Tibial nerve (tissue), 4 donors: ENCODE results near the gene PAIP2.

ENCODE experiments used
- CTCF ChIP-seq, 5 experiments: fragments of 200-600 bp in 3 of 5; fragments of 450-650 bp in 2 of 5; sonication (generic) in 3 of 5; IDR thresholded peaks; one replicate each; pipeline ENCODE4 v1.5.1; 2016 to 2019; ENCODE audit warnings: antibody characterized with exemption in 5 of 5, mild to moderate bottlenecking in 3 of 5, moderate library complexity in 2 of 5
- EP300 ChIP-seq, 2 donors: sonication (generic); formaldehyde crosslinking; IDR thresholded peaks; one replicate each; pipeline ENCODE4 v1.6.1; 2017; ENCODE audit warnings: antibody characterized with exemption in 2 of 2, mild to moderate bottlenecking in 1 of 2
- POLR2A ChIP-seq, 2 donors: fragments of 450-650 bp; IDR thresholded peaks; one replicate each; pipeline ENCODE4 v1.6.1; 2017; ENCODE audit warnings: antibody characterized with exemption in 2 of 2, mild to moderate bottlenecking in 2 of 2, moderate library complexity in 2 of 2

GRCh38 chr5:139383993-139384590, 42.4 kb downstream of the PAIP2 start:
- TF ChIP-seq CTCF (IDR thresholded peaks at IDR 0.05) (no peak), EP300 (IDR thresholded peaks at IDR 0.05) (no peak), POLR2A (IDR thresholded peaks at IDR 0.05) (no peak)
